ENCODE results near the gene NRL.

DNA sequence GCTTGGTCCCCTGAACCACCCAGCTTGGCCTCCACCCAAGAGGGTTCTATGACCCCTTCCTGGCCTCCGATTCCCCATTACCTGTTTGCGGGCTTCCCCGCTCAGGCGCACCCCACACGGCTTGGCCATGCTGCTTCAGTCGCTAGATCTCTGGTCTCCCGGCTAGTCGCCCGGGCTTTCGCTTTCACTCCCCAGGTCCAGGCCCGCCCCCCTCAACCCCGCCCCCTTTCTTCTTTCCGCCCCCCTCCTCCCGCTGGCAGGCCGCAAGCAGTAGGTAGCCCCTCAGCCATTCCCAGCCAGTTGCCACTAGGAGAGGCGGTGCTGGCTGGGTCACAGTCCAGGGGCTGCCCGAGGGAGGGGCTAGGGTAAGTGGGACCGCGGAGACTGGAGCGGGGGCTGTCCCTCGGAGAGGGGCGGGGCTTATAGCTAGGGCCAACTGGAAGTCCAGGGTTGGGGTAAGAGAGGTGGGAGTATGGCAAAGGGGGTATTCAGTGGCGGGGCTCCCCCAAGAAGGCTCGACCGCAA lies 31.8 kb upstream of the NRL start, which contains the start of gene PSME2:
- TF ChIP-seq, protein P1, sequence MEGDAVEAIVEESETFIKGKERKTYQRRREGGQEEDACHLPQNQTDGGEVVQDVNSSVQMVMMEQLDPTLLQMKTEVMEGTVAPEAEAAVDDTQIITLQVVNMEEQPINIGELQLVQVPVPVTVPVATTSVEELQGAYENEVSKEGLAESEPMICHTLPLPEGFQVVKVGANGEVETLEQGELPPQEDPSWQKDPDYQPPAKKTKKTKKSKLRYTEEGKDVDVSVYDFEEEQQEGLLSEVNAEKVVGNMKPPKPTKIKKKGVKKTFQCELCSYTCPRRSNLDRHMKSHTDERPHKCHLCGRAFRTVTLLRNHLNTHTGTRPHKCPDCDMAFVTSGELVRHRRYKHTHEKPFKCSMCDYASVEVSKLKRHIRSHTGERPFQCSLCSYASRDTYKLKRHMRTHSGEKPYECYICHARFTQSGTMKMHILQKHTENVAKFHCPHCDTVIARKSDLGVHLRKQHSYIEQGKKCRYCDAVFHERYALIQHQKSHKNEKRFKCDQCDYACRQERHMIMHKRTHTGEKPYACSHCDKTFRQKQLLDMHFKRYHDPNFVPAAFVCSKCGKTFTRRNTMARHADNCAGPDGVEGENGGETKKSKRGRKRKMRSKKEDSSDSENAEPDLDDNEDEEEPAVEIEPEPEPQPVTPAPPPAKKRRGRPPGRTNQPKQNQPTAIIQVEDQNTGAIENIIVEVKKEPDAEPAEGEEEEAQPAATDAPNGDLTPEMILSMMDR (IDR thresholded peaks at IDR 0.05), result no peak
- TF ChIP-seq, protein P2, sequence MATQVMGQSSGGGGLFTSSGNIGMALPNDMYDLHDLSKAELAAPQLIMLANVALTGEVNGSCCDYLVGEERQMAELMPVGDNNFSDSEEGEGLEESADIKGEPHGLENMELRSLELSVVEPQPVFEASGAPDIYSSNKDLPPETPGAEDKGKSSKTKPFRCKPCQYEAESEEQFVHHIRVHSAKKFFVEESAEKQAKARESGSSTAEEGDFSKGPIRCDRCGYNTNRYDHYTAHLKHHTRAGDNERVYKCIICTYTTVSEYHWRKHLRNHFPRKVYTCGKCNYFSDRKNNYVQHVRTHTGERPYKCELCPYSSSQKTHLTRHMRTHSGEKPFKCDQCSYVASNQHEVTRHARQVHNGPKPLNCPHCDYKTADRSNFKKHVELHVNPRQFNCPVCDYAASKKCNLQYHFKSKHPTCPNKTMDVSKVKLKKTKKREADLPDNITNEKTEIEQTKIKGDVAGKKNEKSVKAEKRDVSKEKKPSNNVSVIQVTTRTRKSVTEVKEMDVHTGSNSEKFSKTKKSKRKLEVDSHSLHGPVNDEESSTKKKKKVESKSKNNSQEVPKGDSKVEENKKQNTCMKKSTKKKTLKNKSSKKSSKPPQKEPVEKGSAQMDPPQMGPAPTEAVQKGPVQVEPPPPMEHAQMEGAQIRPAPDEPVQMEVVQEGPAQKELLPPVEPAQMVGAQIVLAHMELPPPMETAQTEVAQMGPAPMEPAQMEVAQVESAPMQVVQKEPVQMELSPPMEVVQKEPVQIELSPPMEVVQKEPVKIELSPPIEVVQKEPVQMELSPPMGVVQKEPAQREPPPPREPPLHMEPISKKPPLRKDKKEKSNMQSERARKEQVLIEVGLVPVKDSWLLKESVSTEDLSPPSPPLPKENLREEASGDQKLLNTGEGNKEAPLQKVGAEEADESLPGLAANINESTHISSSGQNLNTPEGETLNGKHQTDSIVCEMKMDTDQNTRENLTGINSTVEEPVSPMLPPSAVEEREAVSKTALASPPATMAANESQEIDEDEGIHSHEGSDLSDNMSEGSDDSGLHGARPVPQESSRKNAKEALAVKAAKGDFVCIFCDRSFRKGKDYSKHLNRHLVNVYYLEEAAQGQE (IDR thresholded peaks at IDR 0.05; ENCODE audit: insufficient read depth in 1 of 2, low read depth in 2 of 2, low read length in 1 of 2), result no peak
- TF ChIP-seq TCF7L2 (IDR thresholded peaks at IDR 0.05; ENCODE audit: low read depth, low read length), result no peak
- TF ChIP-seq POLR2AphosphoS5 (IDR thresholded peaks at IDR 0.05; ENCODE audit: low read depth, low read length), result no peak
